HL-60 (cell line): Measurements from ENCODE around the gene RNF14.

Experiments
- DNase-seq, 2 experiments: peaks; one replicate each; pipeline ENCODE4 v3.0.0-alpha.2; 2010 to 2020; ENCODE audit warnings: low read depth in 1 of 2, low spot score in 1 of 2
- H3K27ac ChIP-seq: fragments of 250-450 bp; sonication (Bioruptor Pico); replicated peaks from 2 replicates; pipeline ENCODE4 v1.5.1; 2020; ENCODE audit warnings: mild to moderate bottlenecking, moderate library complexity
- H3K27me3 ChIP-seq: fragments of 250-450 bp; sonication (Bioruptor Pico); 2 replicates; pipeline ENCODE4 v1.5.1; 2021; ENCODE audit warnings: mild to moderate bottlenecking, moderate library complexity; ENCODE audit not compliant: insufficient read depth, poor library complexity, severe bottlenecking
- H3K4me3 ChIP-seq: replicated peaks from 2 replicates; pipeline ENCODE4 v1.5.1; 2011; ENCODE audit warnings: mild to moderate bottlenecking, control low read depth, low read length; ENCODE audit not compliant: insufficient read depth
- GABPA ChIP-seq: IDR thresholded peaks from 2 replicates; pipeline ENCODE4 v1.6.1; 2012; ENCODE audit warnings: low read depth
- POLR2AphosphoS5 ChIP-seq: IDR thresholded peaks from 2 replicates; pipeline ENCODE4 v1.6.1; 2012; ENCODE audit warnings: low read depth
- SPI1 ChIP-seq: IDR thresholded peaks from 2 replicates; pipeline ENCODE4 v1.6.1; 2012; ENCODE audit warnings: low read depth, mild to moderate bottlenecking, borderline replicate concordance
- TF ChIP-seq, protein P1 (sequence below): IDR thresholded peaks from one replicate; pipeline ENCODE4 v1.5.1; 2011; ENCODE audit warnings: low read length, control low read depth, inconsistent platforms; ENCODE audit not compliant: insufficient read depth
- TF ChIP-seq, protein P2 (sequence below): IDR thresholded peaks from 2 replicates; pipeline ENCODE4 v1.6.1; 2012; ENCODE audit warnings: low read depth; ENCODE audit not compliant: insufficient replicate concordance

Gene RNF14

DNA sequence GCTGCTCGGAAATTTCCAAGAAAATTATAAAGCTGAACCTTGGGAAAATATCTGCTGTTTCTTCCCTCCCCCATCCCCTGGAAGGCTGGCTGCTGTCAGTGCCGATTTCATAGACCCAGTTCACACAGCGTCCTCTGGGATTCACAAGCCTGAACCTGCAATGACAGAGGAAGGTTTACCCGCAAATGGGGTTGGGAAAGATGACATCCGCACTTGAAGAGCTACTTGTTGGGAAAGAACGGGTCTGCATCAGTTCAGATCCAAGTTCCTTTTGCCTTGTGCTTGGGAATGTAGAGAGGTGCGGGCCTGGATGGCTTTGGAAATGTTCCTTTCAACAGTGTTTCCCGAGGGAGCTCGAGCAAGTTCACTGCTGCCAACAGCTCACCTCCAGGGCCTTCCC lies 24.8 kb upstream of the RNF14 start:
- H3K27me3 ChIP-seq, result no peaks in the 10 kb centered on the region
- no peak overlapping the region for H3K27ac ChIP-seq
- H3K4me3 ChIP-seq, result no peak overlapping the region
- TF ChIP-seq, protein P1, sequence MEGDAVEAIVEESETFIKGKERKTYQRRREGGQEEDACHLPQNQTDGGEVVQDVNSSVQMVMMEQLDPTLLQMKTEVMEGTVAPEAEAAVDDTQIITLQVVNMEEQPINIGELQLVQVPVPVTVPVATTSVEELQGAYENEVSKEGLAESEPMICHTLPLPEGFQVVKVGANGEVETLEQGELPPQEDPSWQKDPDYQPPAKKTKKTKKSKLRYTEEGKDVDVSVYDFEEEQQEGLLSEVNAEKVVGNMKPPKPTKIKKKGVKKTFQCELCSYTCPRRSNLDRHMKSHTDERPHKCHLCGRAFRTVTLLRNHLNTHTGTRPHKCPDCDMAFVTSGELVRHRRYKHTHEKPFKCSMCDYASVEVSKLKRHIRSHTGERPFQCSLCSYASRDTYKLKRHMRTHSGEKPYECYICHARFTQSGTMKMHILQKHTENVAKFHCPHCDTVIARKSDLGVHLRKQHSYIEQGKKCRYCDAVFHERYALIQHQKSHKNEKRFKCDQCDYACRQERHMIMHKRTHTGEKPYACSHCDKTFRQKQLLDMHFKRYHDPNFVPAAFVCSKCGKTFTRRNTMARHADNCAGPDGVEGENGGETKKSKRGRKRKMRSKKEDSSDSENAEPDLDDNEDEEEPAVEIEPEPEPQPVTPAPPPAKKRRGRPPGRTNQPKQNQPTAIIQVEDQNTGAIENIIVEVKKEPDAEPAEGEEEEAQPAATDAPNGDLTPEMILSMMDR, result no peak
- TF ChIP-seq SPI1 (no peak), POLR2AphosphoS5 (no peak), GABPA (no peak)
- TF ChIP-seq, protein P2, sequence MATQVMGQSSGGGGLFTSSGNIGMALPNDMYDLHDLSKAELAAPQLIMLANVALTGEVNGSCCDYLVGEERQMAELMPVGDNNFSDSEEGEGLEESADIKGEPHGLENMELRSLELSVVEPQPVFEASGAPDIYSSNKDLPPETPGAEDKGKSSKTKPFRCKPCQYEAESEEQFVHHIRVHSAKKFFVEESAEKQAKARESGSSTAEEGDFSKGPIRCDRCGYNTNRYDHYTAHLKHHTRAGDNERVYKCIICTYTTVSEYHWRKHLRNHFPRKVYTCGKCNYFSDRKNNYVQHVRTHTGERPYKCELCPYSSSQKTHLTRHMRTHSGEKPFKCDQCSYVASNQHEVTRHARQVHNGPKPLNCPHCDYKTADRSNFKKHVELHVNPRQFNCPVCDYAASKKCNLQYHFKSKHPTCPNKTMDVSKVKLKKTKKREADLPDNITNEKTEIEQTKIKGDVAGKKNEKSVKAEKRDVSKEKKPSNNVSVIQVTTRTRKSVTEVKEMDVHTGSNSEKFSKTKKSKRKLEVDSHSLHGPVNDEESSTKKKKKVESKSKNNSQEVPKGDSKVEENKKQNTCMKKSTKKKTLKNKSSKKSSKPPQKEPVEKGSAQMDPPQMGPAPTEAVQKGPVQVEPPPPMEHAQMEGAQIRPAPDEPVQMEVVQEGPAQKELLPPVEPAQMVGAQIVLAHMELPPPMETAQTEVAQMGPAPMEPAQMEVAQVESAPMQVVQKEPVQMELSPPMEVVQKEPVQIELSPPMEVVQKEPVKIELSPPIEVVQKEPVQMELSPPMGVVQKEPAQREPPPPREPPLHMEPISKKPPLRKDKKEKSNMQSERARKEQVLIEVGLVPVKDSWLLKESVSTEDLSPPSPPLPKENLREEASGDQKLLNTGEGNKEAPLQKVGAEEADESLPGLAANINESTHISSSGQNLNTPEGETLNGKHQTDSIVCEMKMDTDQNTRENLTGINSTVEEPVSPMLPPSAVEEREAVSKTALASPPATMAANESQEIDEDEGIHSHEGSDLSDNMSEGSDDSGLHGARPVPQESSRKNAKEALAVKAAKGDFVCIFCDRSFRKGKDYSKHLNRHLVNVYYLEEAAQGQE, result no peak
- no peak for DNase-seq

DNA sequence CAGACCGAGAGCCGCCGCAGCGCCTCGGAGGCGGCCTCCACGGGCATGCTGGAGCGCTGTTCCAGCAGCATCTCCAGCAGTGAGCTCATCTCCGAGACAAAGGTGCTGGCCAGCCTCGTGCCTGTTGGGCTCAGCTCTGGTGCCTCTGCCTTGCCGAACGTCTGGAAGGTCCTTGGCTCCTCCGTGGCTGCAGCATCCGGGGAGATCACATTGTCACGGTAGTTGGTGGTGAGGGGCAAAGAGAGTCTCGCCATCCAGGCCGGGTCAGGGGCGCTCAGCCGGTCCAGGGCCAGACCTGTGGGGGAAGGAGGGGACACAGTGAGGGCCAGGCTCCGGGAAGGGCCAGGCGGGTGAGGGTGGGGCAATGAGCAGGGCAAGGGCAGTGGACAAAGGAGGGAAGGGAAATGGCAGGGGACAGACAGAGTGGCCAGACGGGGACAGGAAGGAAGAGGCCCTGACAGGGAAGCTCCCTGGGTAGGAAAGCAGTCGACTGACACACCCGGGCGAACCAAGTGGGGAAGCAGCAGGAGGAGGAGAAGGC lies 23.3 kb upstream of the RNF14 start:
- DNase-seq, result peak in 1 of 2 experiments; percentile 38
- TF ChIP-seq, protein P1, result no peak
- TF ChIP-seq, protein P2, result no peak
- TF ChIP-seq GABPA, result no peak
- no peak for TF ChIP-seq SPI1
- TF ChIP-seq POLR2AphosphoS5, result no peak
- Histone ChIP-seq H3K4me3 (no peak overlapping the region), H3K27ac (no peak overlapping the region; the same call in 1 of the 2 replicates), H3K27me3 (no peaks in the 10 kb centered on the region)

DNA sequence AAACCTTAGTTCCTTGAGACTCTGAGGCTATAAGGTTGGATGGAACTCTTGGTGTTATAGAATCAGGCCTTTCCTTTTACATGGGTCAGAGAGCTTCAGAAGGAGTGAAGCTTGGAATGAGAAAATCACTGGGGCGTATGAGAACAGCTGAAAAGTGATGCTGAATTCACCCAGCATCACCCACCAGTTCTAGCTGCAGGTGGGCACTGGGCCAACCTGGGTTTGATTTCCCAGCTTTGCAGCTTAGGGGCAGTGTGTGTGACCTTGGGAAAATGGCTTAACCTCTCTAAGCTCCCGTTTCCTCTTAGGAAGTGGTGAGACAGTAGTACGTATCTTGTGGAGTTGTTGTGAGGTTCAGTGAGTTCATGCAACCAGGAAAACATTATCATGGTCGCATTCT lies 21.6 kb upstream of the RNF14 start:
- no peak overlapping the region for H3K27ac ChIP-seq
- TF ChIP-seq, protein P1, result no peak
- TF ChIP-seq GABPA, result no peak
- TF ChIP-seq POLR2AphosphoS5, result no peak
- TF ChIP-seq, protein P2, result no peak
- no peak for TF ChIP-seq SPI1
- DNase-seq, result no peak

More for the DNA sequence above, 21.6 kb upstream of the RNF14 start:
- Histone ChIP-seq H3K27me3 (no peaks in the 10 kb centered on the region), H3K4me3 (no peak overlapping the region)
